ENCODE results near the gene ZNF512B. TPM values are rescaled to one million over a fixed set of nuclear protein-coding genes. Genes with fewer than 3 reads are reported as not detected.

The ZNF512B gene
- total and polyA plus RNA-seq, 9 donors, result 2.5 to 24.7 (median 20.2) TPM

DNA sequence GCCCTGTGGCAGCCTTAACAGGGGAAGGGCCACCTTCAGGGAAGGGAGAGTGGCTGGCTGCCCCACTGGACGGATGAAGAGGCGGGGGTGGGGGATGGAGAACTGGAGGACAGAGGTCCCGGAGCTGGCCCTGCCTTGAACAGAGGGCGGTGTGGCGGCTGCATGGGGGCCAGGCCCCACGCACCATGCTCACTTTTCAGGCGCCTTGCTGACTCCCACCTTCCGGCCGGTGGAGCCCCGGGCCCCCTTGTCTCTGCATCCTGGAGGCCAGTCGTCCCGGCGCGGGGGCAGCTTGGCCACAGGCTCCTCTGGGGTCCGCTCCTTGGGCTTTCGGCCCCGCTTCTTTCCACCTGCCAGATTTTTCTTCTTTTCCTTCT lies 10.0 kb downstream of the ZNF512B start:
- Histone ChIP-seq H3K27ac (no peak overlapping the region), H3K4me3 (no peak overlapping the region), H3K36me3 (no peaks in the 10 kb centered on the region), H3K4me1 (ENCODE audit: insufficient read depth) (peaks cover 12% of the 10 kb centered on the region), H3K9me3 (no peaks in the 10 kb centered on the region), H3K27me3 (no peaks in the 10 kb centered on the region)
- TF ChIP-seq, protein P1, sequence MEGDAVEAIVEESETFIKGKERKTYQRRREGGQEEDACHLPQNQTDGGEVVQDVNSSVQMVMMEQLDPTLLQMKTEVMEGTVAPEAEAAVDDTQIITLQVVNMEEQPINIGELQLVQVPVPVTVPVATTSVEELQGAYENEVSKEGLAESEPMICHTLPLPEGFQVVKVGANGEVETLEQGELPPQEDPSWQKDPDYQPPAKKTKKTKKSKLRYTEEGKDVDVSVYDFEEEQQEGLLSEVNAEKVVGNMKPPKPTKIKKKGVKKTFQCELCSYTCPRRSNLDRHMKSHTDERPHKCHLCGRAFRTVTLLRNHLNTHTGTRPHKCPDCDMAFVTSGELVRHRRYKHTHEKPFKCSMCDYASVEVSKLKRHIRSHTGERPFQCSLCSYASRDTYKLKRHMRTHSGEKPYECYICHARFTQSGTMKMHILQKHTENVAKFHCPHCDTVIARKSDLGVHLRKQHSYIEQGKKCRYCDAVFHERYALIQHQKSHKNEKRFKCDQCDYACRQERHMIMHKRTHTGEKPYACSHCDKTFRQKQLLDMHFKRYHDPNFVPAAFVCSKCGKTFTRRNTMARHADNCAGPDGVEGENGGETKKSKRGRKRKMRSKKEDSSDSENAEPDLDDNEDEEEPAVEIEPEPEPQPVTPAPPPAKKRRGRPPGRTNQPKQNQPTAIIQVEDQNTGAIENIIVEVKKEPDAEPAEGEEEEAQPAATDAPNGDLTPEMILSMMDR (IDR thresholded peaks at IDR 0.05), result no peak
- no peak for TF ChIP-seq POLR2A (IDR thresholded peaks at IDR 0.05)
- TF ChIP-seq EP300 (IDR thresholded peaks at IDR 0.05), result no peak
- WGBS, 3 donors, result 76 to 87% (median 82%) methylated on average over 17 of the region's 17 CpGs
- intact Hi-C loops (cut with DNase I), result no loop called here
- DNase-seq, result no peak

DNA sequence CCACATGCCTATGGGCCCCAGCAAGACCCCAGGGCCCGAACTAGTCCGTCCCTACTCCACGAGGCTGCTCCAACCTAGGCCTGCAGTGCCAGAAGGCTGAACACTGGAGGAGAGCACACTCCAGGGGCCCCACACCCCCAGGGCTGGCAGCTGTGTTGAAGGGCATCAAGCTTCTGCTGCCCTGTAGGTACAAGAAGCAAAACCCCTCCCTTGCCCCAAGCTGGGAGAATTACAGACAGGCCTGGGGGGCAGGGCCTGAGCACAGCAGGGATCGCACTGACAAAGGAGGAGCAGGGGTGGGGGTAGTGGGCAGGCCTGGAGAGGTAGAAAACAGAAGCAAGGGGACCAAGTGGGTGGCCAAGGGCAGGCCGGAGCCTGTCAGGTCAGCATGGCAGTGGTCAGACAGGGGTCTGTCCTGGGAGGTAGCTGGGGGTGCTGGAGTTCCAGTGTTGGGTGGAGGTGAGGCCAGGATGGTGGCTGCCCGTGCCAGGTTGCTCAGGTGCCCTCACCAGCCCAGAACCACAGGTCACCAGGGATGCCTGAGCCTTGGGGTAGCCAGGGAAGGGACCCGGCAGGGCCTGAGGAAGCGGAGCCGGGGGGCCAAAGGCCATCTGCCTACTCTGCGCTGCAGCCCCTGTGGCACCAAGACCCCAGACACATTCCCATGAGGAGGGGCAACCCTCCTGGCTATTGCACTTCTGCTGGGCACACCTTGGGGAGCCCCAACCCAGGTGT lies 10.6 kb downstream of the ZNF512B start:
- intact Hi-C loops (cut with DNase I), result no loop called here
- 76 to 85% (median 78%) methylated on average over 6 to 10 of the region's 10 CpGs for WGBS, 3 donors
- H3K4me3 ChIP-seq, result no peak overlapping the region
- peak in 1 of 5 donors; percentile 43 for DNase-seq
- H3K36me3 ChIP-seq, result no peaks in the 10 kb centered on the region
- no peak overlapping the region for H3K27ac ChIP-seq
- H3K4me1 ChIP-seq (ENCODE audit: insufficient read depth), result peaks cover 16% of the 10 kb centered on the region
- no peak for TF ChIP-seq EP300 (IDR thresholded peaks at IDR 0.05)
- no peak for TF ChIP-seq POLR2A (IDR thresholded peaks at IDR 0.05)
- TF ChIP-seq, protein P1 (IDR thresholded peaks at IDR 0.05), result no peak
- no peaks in the 10 kb centered on the region for H3K9me3 ChIP-seq
- no peaks in the 10 kb centered on the region for H3K27me3 ChIP-seq

DNA sequence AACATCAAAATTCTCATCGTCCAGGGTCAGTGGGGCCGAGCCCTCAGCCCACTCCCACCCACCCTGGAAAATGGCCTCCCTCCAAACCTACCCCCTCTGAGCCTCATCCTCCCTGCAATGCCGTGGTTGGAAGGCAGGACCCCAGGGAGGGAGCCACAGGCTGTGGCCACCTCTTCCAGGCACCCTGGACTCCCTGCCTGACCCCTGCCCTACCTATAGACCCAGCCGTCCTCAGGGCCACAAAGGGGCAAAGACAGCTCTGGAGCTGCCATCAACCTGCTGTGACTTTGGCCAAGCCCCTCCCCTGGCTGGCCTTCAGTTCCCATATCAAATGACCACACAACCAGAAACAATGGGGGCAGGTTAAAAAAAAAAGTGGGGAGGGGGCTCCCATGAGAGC lies 11.3 kb downstream of the ZNF512B start:
- intact Hi-C loops (cut with DNase I), result no loop called here
- no peaks in the 10 kb centered on the region for H3K27me3 ChIP-seq
- no peak for TF ChIP-seq POLR2A (IDR thresholded peaks at IDR 0.05)
- TF ChIP-seq, protein P1 (IDR thresholded peaks at IDR 0.05), result no peak
- TF ChIP-seq EP300 (IDR thresholded peaks at IDR 0.05), result no peak
- no peaks in the 10 kb centered on the region for H3K9me3 ChIP-seq
- no peak overlapping the region for H3K4me3 ChIP-seq
- H3K36me3 ChIP-seq, result no peaks in the 10 kb centered on the region
- 56 to 59% (median 57%) methylated on average over 4 of the region's 4 CpGs for WGBS, 3 donors
- peaks cover 20% of the 10 kb centered on the region for H3K4me1 ChIP-seq (ENCODE audit: insufficient read depth)
- H3K27ac ChIP-seq, result no peak overlapping the region
- peak in 1 of 5 donors; percentile 38 for DNase-seq

DNA sequence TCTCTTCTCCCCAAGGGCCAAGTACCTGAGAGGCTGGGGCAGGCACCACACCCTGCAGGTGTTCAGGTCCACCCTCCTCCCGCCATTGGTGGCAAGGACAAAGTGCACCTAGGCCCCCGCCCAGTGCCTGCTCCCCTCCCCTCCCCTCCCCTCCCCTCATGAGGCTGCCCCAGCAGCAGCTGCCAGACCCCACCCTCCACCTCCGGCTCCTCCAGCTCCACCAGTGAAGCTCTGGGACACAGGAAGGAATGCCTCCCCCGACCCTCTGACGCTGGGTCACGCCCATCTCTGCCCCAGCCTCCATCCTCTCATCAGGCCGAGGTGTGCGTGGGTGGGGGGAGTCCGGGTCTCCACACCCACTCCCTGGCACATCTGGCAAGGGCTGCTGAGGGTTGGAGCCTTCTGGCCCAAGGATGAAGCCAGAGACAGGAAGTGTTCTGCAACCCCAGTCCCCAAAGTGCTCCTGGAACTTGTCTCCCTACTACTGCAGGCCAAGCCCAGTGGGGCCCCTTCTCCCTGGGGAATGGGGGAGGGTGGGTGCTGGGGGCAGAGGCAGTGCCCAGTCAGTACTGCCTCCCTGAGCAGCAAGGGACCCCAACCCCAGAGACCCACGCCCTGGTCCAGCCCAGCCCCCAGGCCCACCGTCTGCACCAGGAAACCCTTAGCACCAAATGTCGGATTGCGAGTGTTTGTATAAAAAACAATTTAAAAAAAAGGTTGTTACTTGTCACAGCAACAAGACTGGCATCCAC lies 11.9 kb downstream of the ZNF512B start:
- Histone ChIP-seq H3K9me3 (no peaks in the 10 kb centered on the region), H3K27ac (peak overlapping the region; percentile 0 to 1), H3K36me3 (no peaks in the 10 kb centered on the region), H3K27me3 (no peaks in the 10 kb centered on the region), H3K4me3 (no peak overlapping the region), H3K4me1 (ENCODE audit: insufficient read depth) (peaks cover 20% of the 10 kb centered on the region)
- no peak for TF ChIP-seq POLR2A (IDR thresholded peaks at IDR 0.05)
- TF ChIP-seq, protein P1 (IDR thresholded peaks at IDR 0.05), result no peak
- TF ChIP-seq EP300 (IDR thresholded peaks at IDR 0.05), result no peak
- DNase-seq, result peak in 1 of 5 donors; percentile 67
- WGBS, 3 donors, result 38 to 41% (median 39%) methylated on average over 13 of the region's 13 CpGs
- intact Hi-C loops (cut with DNase I), result no loop called here

Data from ovary (tissue), 9 donors.